ENCODE data around the gene GPC6. TPM values are rescaled to one million over a fixed set of nuclear protein-coding genes. Genes with fewer than 3 reads are reported as not detected.

The GPC6 gene
- total RNA-seq, 1 donor from 2014 or later = 8.4 TPM

GRCh38 chr13:93690139-93690538 lies 463.5 kb downstream of the GPC6 start:
- H3K4me3 ChIP-seq = no peak overlapping the region
- intact Hi-C loops (cut with DNase I) = no loop called here
- ATAC-seq (no peak), DNase-seq (no peak)
- no peak overlapping the region for H3K27ac ChIP-seq
- no peaks in the 10 kb centered on the region for H3K36me3 ChIP-seq
- no peaks in the 10 kb centered on the region for H3K9me3 ChIP-seq
- TF ChIP-seq CTCF (IDR thresholded peaks at IDR 0.05) = no peak
- no peaks in the 10 kb centered on the region for H3K27me3 ChIP-seq
- no peaks in the 10 kb centered on the region for H3K4me1 ChIP-seq

GRCh38 chr13:93698016-93698613 lies 471.5 kb downstream of the GPC6 start:
- Histone ChIP-seq H3K27me3 (no peaks in the 10 kb centered on the region), H3K4me1 (no peaks in the 10 kb centered on the region), H3K4me3 (no peak overlapping the region), H3K27ac (no peak overlapping the region), H3K9me3 (no peaks in the 10 kb centered on the region), H3K36me3 (no peaks in the 10 kb centered on the region)
- no peak for TF ChIP-seq CTCF (IDR thresholded peaks at IDR 0.05)
- intact Hi-C loops (cut with DNase I) = no loop called here
- no peak for DNase-seq
- no peak for ATAC-seq

- no peaks in the 10 kb centered on the region for H3K36me3 ChIP-seq
- no peak for ATAC-seq
- no peak for TF ChIP-seq CTCF (IDR thresholded peaks at IDR 0.05)
These were observed 473.5 kb downstream of the GPC6 start for GRCh38 chr13:93700115-93700514.

GRCh38 chr13:93708308-93709075 lies 481.9 kb downstream of the GPC6 start:
- intact Hi-C loops (cut with DNase I) = no loop called here
- H3K27ac ChIP-seq = no peak overlapping the region
- no peaks in the 10 kb centered on the region for H3K27me3 ChIP-seq
- ATAC-seq = no peak
- no peaks in the 10 kb centered on the region for H3K4me1 ChIP-seq
- TF ChIP-seq CTCF (IDR thresholded peaks at IDR 0.05) = no peak
- no peak overlapping the region for H3K4me3 ChIP-seq
- DNase-seq = no peak
- peaks cover under 1% of the 10 kb centered on the region for H3K9me3 ChIP-seq
- H3K36me3 ChIP-seq = no peaks in the 10 kb centered on the region

More at GRCh38 chr13:93700115-93700514, 473.5 kb downstream of the GPC6 start:
- intact Hi-C loops (cut with DNase I) = no loop called here
- Histone ChIP-seq H3K27me3 (no peaks in the 10 kb centered on the region), H3K4me3 (no peak overlapping the region), H3K27ac (no peak overlapping the region), H3K4me1 (no peaks in the 10 kb centered on the region), H3K9me3 (no peaks in the 10 kb centered on the region)
- DNase-seq = no peak

- Histone ChIP-seq H3K9me3 (peaks cover 4% of the 10 kb centered on the region), H3K27me3 (no peaks in the 10 kb centered on the region), H3K36me3 (no peaks in the 10 kb centered on the region), H3K4me1 (no peaks in the 10 kb centered on the region), H3K4me3 (no peak overlapping the region), H3K27ac (no peak overlapping the region)
- intact Hi-C loops (cut with DNase I) = no loop called here
- DNase-seq (no peak), ATAC-seq (no peak)
- TF ChIP-seq CTCF (IDR thresholded peaks at IDR 0.05) = no peak
These were observed 483.1 kb downstream of the GPC6 start for GRCh38 chr13:93709506-93710244.

All from upper lobe of right lung (tissue), 1 donor.